ENCODE data around the gene PSMA5. TPM values are rescaled to one million over a fixed set of nuclear protein-coding genes. Genes with fewer than 3 reads are reported as not detected.
A peak's percentile ranks its signal among the peaks of the same experiment; 100 is the strongest.

PSMA5 gene
- polyA plus RNA-seq, 1 donor from 2014 or later: 99.8 TPM

DNA sequence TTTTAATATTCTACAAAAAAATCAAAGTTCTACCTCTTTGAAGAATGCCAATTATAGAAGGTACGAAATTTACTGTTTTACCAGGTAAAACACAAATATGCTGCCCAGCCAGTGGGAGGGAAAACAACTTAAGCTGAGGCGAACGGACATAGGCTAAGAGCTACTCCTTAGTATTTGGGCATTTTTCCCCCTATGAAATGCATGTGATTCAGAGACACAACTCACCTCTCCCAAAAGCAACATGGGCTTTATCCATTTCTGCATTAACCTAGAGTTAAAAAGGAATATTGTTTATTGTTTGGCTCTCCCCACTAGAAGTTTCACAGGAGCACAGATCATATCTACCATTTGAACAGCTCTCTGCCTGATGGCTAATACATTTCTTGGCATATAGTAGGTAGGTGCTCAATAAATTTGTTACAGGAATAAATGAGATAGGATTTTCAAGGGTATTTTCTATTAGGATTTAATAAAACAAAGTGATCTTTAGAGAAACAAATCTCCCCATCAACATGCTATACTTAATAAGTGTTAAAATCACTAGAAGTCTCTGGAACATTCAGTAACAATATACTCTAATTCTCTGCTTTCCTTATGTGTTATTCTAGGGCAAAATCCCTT is 26.1 kb downstream of the PSMA5 start:
- Histone ChIP-seq H3K79me2 (replicated peaks; ENCODE audit: insufficient read depth, low read length) (peaks cover 19% of the 10 kb centered on the region), H3K9me2 (ENCODE audit: insufficient read depth, low read length) (no peaks in the 10 kb centered on the region), H3F3A (ENCODE audit: insufficient read depth, low read length, poor library complexity, severe bottlenecking) (no peaks in the 10 kb centered on the region), H3K9ac (ENCODE audit: low read length) (no peak overlapping the region), H3K27me3 (ENCODE audit: insufficient read depth, low read depth, low read length) (no peaks in the 10 kb centered on the region), H3K27ac (ENCODE audit: low read length) (no peak overlapping the region), H3K4me2 (ENCODE audit: low read length) (no peak overlapping the region), H4K20me1 (ENCODE audit: insufficient read depth) (no peaks in the 10 kb centered on the region), H3K4me3 (ENCODE audit: low read length) (no peak overlapping the region), H3K36me3 (ENCODE audit: insufficient read depth, low read length) (no peaks in the 10 kb centered on the region), H3K9me3 (ENCODE audit: low read length) (no peaks in the 10 kb centered on the region), H2AFZ (ENCODE audit: low read depth, low read length) (no peak overlapping the region)
- TF ChIP-seq, protein P1, sequence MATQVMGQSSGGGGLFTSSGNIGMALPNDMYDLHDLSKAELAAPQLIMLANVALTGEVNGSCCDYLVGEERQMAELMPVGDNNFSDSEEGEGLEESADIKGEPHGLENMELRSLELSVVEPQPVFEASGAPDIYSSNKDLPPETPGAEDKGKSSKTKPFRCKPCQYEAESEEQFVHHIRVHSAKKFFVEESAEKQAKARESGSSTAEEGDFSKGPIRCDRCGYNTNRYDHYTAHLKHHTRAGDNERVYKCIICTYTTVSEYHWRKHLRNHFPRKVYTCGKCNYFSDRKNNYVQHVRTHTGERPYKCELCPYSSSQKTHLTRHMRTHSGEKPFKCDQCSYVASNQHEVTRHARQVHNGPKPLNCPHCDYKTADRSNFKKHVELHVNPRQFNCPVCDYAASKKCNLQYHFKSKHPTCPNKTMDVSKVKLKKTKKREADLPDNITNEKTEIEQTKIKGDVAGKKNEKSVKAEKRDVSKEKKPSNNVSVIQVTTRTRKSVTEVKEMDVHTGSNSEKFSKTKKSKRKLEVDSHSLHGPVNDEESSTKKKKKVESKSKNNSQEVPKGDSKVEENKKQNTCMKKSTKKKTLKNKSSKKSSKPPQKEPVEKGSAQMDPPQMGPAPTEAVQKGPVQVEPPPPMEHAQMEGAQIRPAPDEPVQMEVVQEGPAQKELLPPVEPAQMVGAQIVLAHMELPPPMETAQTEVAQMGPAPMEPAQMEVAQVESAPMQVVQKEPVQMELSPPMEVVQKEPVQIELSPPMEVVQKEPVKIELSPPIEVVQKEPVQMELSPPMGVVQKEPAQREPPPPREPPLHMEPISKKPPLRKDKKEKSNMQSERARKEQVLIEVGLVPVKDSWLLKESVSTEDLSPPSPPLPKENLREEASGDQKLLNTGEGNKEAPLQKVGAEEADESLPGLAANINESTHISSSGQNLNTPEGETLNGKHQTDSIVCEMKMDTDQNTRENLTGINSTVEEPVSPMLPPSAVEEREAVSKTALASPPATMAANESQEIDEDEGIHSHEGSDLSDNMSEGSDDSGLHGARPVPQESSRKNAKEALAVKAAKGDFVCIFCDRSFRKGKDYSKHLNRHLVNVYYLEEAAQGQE (IDR thresholded peaks at IDR 0.05; ENCODE audit: borderline replicate concordance): no peak
- TF ChIP-seq, protein P2, sequence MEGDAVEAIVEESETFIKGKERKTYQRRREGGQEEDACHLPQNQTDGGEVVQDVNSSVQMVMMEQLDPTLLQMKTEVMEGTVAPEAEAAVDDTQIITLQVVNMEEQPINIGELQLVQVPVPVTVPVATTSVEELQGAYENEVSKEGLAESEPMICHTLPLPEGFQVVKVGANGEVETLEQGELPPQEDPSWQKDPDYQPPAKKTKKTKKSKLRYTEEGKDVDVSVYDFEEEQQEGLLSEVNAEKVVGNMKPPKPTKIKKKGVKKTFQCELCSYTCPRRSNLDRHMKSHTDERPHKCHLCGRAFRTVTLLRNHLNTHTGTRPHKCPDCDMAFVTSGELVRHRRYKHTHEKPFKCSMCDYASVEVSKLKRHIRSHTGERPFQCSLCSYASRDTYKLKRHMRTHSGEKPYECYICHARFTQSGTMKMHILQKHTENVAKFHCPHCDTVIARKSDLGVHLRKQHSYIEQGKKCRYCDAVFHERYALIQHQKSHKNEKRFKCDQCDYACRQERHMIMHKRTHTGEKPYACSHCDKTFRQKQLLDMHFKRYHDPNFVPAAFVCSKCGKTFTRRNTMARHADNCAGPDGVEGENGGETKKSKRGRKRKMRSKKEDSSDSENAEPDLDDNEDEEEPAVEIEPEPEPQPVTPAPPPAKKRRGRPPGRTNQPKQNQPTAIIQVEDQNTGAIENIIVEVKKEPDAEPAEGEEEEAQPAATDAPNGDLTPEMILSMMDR (IDR thresholded peaks at IDR 0.05; ENCODE audit: poor library complexity, severe bottlenecking): no peak
- TF ChIP-seq RAD21 (conservative IDR thresholded peaks at IDR 0.05) (no peak), EP300 (conservative IDR thresholded peaks at IDR 0.05; ENCODE audit: poor library complexity, severe bottlenecking) (no peak), TAF1 (IDR thresholded peaks at IDR 0.05; ENCODE audit: low read depth) (no peak), EZH2 (IDR thresholded peaks at IDR 0.05; ENCODE audit: borderline replicate concordance, insufficient read depth, low read length, poor library complexity, severe bottlenecking) (no peak), SMC3 (conservative IDR thresholded peaks at IDR 0.05; ENCODE audit: poor library complexity) (no peak), MXI1 (conservative IDR thresholded peaks at IDR 0.05; ENCODE audit: poor library complexity, severe bottlenecking) (no peak), POLR2AphosphoS5 (IDR thresholded peaks at IDR 0.05) (no peak)

DNA sequence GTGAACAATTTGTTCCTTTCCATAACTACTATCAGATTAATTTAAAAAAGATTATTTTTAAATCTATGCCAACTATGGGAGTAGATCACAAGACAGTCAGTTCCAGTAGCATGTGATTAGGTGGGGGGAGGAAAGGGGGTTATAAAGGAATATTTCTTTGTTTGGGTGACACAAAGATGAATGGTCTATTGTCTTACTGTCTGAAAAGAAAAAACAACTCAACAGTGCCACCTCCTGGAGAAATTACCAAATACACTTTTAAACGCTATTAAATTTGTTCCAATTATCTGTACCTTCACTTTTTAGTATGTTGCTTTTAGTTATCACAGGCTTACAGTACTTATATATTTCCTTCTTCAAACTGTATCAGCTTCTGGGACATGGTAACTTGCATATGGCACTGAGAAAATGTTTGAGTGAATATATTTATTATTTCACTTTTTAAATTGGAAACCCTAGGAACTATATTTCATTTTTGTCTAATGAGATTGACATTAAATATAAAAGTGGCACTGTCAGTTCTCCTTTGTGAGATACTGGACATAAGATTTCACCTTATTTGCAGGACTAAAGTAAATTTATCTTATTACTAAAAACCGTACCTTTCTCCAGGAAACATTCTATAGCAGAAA is 26.8 kb downstream of the PSMA5 start:
- TF ChIP-seq, protein P1 (IDR thresholded peaks at IDR 0.05; ENCODE audit: borderline replicate concordance): no peak
- TF ChIP-seq SMC3 (conservative IDR thresholded peaks at IDR 0.05; ENCODE audit: poor library complexity) (peak; percentile 73), RAD21 (conservative IDR thresholded peaks at IDR 0.05) (peak; percentile 80), EP300 (conservative IDR thresholded peaks at IDR 0.05; ENCODE audit: poor library complexity, severe bottlenecking) (no peak), MXI1 (conservative IDR thresholded peaks at IDR 0.05; ENCODE audit: poor library complexity, severe bottlenecking) (no peak), POLR2AphosphoS5 (IDR thresholded peaks at IDR 0.05) (peak; percentile 17)
- TF ChIP-seq, protein P2 (IDR thresholded peaks at IDR 0.05; ENCODE audit: poor library complexity, severe bottlenecking): peak; percentile 83
- peak overlapping the region; percentile 80 for H2AFZ ChIP-seq (ENCODE audit: low read depth, low read length)
- no peaks in the 10 kb centered on the region for H4K20me1 ChIP-seq (ENCODE audit: insufficient read depth)
- no peaks in the 10 kb centered on the region for H3K27me3 ChIP-seq (ENCODE audit: insufficient read depth, low read depth, low read length)
- no peaks in the 10 kb centered on the region for H3K9me3 ChIP-seq (ENCODE audit: low read length)
- H3K9me2 ChIP-seq (ENCODE audit: insufficient read depth, low read length): no peaks in the 10 kb centered on the region
- peaks cover 26% of the 10 kb centered on the region for H3K79me2 ChIP-seq (replicated peaks; ENCODE audit: insufficient read depth, low read length)
- H3K36me3 ChIP-seq (ENCODE audit: insufficient read depth, low read length): no peaks in the 10 kb centered on the region
- H3F3A ChIP-seq (ENCODE audit: insufficient read depth, low read length, poor library complexity, severe bottlenecking): no peaks in the 10 kb centered on the region
- peak overlapping the region; percentile 89 for H3K9ac ChIP-seq (ENCODE audit: low read length)
- peak overlapping the region; percentile 97 for H3K27ac ChIP-seq (ENCODE audit: low read length)
- H3K4me2 ChIP-seq (ENCODE audit: low read length): peak overlapping the region; percentile 97
- H3K4me3 ChIP-seq (ENCODE audit: low read length): peak overlapping the region; percentile 81

Measured in neural cell (in vitro differentiated cells).